RWPE2 (cell line): ENCODE measurements around the gene IP6K3.

Source experiments
- ATAC-seq: fragments of 200-7000 bp; cut with Tn5 transposase; 3 replicates; pipeline ENCODE4 v1.9.1; 2021; ENCODE audit warnings: low read depth
- DNase-seq: peaks from one replicate; pipeline ENCODE4 v3.0.0-alpha.2; 2020; ENCODE audit warnings: low spot score
- H3K27ac ChIP-seq: fragments of 450-650 bp; 2 replicates; pipeline ENCODE4 v1.5.1; 2017; ENCODE audit warnings: mild to moderate bottlenecking; ENCODE audit not compliant: poor library complexity, severe bottlenecking
- H3K27me3 ChIP-seq: fragments of 250-450 bp; sonication (Bioruptor Pico); 2 replicates; pipeline ENCODE4 v1.5.1; 2021; ENCODE audit warnings: mild to moderate bottlenecking, moderate library complexity; ENCODE audit not compliant: insufficient read depth, poor library complexity, severe bottlenecking
- H3K36me3 ChIP-seq: fragments of 250-450 bp; sonication (Bioruptor Pico); 2 replicates; pipeline ENCODE4 v1.5.1; 2020; ENCODE audit warnings: low read depth, mild to moderate bottlenecking, moderate library complexity
- H3K4me1 ChIP-seq: fragments of 250-450 bp; sonication (Bioruptor Pico); 2 replicates; pipeline ENCODE4 v1.5.1; 2021; ENCODE audit warnings: mild to moderate bottlenecking, moderate library complexity; ENCODE audit not compliant: insufficient read depth, poor library complexity, severe bottlenecking
- H3K4me3 ChIP-seq: fragments of 250-450 bp; sonication (Bioruptor Pico); 2 replicates; pipeline ENCODE4 v1.5.1; 2021; ENCODE audit warnings: mild to moderate bottlenecking, moderate library complexity; ENCODE audit not compliant: severe bottlenecking
- H3K9me3 ChIP-seq: fragments of 250-450 bp; sonication (Bioruptor Pico); 2 replicates; pipeline ENCODE4 v1.5.1; 2021; ENCODE audit warnings: mild to moderate bottlenecking, moderate library complexity; ENCODE audit not compliant: severe bottlenecking
- TF ChIP-seq, protein P1 (sequence below): fragments of 450-650 bp; IDR thresholded peaks from one replicate; pipeline ENCODE4 v1.5.1; 2017; ENCODE audit warnings: mild to moderate bottlenecking, moderate library complexity; ENCODE audit not compliant: poor library complexity, severe bottlenecking

The IP6K3 gene

DNA sequence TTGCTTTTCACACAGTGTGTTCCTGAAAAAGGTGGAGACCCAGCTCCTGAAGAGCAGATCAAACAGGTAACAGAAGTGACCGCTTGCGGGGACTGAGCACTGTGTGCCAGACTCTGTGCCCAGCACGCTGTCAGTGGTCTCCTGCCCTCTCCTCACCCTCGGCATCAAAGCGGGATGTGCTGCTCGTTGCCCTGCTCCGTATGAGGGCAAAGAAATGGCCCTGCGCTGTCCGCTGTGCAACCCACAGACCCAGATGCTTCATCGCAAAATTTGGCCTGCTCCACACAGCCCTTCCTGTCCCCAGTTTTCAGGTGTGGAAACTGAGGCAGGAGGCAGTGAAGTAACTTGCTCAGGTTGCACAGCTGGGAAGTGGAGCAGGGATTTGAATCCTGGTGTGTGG lies 48.9 kb downstream of the IP6K3 start:
- H3K27me3 ChIP-seq: no peaks in the 10 kb centered on the region
- no peaks in the 10 kb centered on the region for H3K9me3 ChIP-seq
- H3K4me1 ChIP-seq: peaks cover 32% of the 10 kb centered on the region
- DNase-seq: no peak
- ATAC-seq: no peak
- TF ChIP-seq, protein P1, sequence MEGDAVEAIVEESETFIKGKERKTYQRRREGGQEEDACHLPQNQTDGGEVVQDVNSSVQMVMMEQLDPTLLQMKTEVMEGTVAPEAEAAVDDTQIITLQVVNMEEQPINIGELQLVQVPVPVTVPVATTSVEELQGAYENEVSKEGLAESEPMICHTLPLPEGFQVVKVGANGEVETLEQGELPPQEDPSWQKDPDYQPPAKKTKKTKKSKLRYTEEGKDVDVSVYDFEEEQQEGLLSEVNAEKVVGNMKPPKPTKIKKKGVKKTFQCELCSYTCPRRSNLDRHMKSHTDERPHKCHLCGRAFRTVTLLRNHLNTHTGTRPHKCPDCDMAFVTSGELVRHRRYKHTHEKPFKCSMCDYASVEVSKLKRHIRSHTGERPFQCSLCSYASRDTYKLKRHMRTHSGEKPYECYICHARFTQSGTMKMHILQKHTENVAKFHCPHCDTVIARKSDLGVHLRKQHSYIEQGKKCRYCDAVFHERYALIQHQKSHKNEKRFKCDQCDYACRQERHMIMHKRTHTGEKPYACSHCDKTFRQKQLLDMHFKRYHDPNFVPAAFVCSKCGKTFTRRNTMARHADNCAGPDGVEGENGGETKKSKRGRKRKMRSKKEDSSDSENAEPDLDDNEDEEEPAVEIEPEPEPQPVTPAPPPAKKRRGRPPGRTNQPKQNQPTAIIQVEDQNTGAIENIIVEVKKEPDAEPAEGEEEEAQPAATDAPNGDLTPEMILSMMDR: no peak
- H3K36me3 ChIP-seq: peaks cover 92% of the 10 kb centered on the region
- no peak overlapping the region for H3K4me3 ChIP-seq
- peak overlapping the region; percentile 60 for H3K27ac ChIP-seq

DNA sequence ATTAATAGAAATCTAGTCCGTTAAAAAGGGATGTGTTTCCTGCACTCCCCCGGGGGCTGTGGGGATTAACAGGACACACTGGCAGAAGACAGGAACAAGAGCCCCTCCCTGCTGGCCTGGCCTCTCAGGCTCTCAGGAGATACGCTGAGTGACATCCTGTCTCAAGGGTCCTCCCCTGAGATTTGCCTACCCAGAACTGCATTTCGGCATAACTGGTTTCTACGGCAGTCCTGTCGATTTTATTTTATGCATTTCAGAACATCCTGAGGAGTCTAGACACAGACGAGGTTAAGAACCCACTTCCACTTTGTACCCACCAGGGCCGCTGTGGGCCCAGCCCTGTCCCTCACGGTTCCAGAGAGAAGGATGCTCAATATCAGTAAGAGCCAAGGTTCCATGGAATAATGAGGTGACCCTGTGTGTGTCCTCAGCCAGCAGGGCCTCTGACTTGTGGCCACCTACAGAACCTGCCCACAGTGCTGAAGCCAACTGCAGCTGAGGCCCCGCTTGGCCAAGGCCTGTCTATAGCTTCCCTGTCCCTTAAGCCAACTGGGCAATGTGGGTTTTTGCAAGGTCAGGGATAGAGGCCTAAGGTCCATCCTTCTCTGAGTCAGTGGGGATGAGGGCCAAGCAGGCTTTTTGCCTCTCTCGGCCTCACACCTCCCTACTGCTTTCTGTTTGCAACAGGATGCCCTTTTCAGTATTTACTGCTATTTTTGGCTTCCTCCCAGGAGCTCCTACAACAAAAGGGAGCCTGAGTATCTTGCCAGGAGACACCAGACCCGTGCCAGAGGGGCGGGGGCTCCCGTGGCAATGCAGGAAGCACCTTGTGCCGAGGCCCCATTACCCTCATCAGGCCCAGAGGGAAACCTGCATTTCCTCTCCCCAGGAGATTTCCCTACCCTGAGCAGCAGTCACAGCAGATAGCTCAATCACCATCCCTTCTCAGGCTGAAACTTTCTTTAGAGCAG lies 49.9 kb downstream of the IP6K3 start:
- TF ChIP-seq, protein P1: no peak
- peak; percentile 48 for ATAC-seq
- peak overlapping the region; percentile 60 for H3K27ac ChIP-seq
- H3K27me3 ChIP-seq: no peaks in the 10 kb centered on the region
- H3K4me1 ChIP-seq: peaks cover 35% of the 10 kb centered on the region
- no peak overlapping the region for H3K4me3 ChIP-seq
- peak; percentile 67 for DNase-seq
- no peaks in the 10 kb centered on the region for H3K9me3 ChIP-seq
- peaks cover 97% of the 10 kb centered on the region for H3K36me3 ChIP-seq

- no peaks in the 10 kb centered on the region for H3K27me3 ChIP-seq
- TF ChIP-seq, protein P1: no peak
- H3K4me3 ChIP-seq: no peak overlapping the region
- no peaks in the 10 kb centered on the region for H3K9me3 ChIP-seq
- H3K27ac ChIP-seq: peak overlapping the region; percentile 60
- ATAC-seq: no peak
- DNase-seq: no peak
- H3K36me3 ChIP-seq: peaks cover 98% of the 10 kb centered on the region
- peaks cover 39% of the 10 kb centered on the region for H3K4me1 ChIP-seq
Measured at GRCh38 chr6:33696076-33696475, 50.6 kb downstream of the IP6K3 start.

DNA sequence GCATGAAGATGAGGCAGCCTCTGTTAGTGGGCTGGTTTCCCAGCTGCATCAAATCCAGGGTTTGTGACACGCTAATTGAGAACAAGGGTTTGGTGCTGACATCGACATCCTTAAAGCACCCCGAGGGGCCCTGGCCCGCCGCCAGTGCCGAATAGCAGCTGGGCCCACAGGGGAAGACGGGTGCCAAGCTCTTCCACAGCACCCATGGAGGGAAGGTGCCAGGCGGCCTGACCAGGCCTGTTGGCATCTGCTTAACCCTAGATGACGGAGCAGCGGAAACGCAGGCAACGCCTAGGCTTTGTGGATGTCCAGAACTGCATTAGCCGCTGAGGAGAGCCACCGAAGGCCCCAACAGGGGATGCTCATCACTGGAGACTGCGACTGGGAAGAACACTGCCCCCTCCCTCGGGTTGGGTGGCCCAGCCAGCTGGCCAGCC lies 51.2 kb downstream of the IP6K3 start:
- peak; percentile 65 for DNase-seq
- H3K27ac ChIP-seq: peak overlapping the region; percentile 60
- TF ChIP-seq, protein P1: no peak

DNA sequence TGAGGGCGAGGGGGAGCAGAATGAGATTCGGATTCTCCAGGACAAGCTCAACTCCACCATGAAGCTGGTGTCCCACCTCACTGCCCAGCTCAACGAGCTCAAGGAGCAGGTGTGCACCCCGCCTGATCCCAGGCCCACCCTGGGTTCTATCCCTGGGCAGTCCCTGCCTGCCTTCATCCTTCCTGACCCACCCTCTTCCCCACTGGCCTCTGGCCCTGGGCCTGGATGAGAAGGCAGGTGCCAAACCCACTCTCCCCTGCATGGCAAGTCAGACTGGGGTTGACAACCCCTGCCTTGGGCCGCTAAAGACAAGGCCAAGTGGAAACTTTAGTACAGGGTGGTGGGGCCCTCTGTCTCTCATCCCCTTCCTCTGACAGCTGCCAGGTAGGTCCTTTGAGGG lies 51.7 kb downstream of the IP6K3 start:
- Histone ChIP-seq H3K4me1 (peaks cover 39% of the 10 kb centered on the region), H3K36me3 (peaks cover 98% of the 10 kb centered on the region), H3K4me3 (no peak overlapping the region), H3K27ac (peak overlapping the region; percentile 60), H3K27me3 (no peaks in the 10 kb centered on the region), H3K9me3 (no peaks in the 10 kb centered on the region)
- TF ChIP-seq, protein P1: no peak
- DNase-seq (peak; percentile 43), ATAC-seq (0 out of 3 replicates have a peak, but pooled peaks have one; percentile 2)

More for the DNA sequence above, 51.2 kb downstream of the IP6K3 start:
- Histone ChIP-seq H3K9me3 (no peaks in the 10 kb centered on the region), H3K4me1 (peaks cover 39% of the 10 kb centered on the region), H3K27me3 (no peaks in the 10 kb centered on the region), H3K4me3 (no peak overlapping the region), H3K36me3 (peaks cover 98% of the 10 kb centered on the region)
- 0 out of 3 replicates have a peak, but pooled peaks have one; percentile 11 for ATAC-seq
